Gastroesophageal sphincter (tissue), 4 donors: ENCODE data around the gene RFX6. TPM values are rescaled to one million over a fixed set of nuclear protein-coding genes. Genes with fewer than 3 reads are reported as not detected.

ENCODE experiments used
- ATAC-seq: fragments of 150-250 bp; one replicate; pipeline ENCODE4 v1.9.1; 2016; ENCODE audit warnings: mild to moderate bottlenecking, moderate library complexity
- H3K27ac ChIP-seq, 4 donors: fragments of 200-600 bp; sonication (generic) in 3 of 4; 1 replicate in 3 of 4; 2 replicates in 1 of 4; pipeline ENCODE4 v1.5.1; 2016 to 2019
- H3K27me3 ChIP-seq: fragments of 200-600 bp; sonication (generic); one replicate; pipeline ENCODE4 v1.5.1; 2019
- H3K36me3 ChIP-seq, 2 donors: fragments of 200-600 bp; sonication (generic); one replicate each; pipeline ENCODE4 v1.5.1; 2019; ENCODE audit warnings: control low read depth in 1 of 2
- H3K4me1 ChIP-seq, 3 donors: fragments of 200-600 bp; sonication (generic); 1 replicate in 2 of 3; 2 replicates in 1 of 3; pipeline ENCODE4 v1.5.1; 2016 to 2019; ENCODE audit warnings: control low read depth in 2 of 3
- H3K4me3 ChIP-seq, 2 donors: fragments of 200-600 bp; sonication (generic); one replicate each; pipeline ENCODE4 v1.5.1; 2019; ENCODE audit warnings: mild to moderate bottlenecking in 1 of 2, moderate library complexity in 1 of 2
- H3K9me3 ChIP-seq, 3 donors: fragments of 200-600 bp; sonication (generic); one replicate each; pipeline ENCODE4 v1.5.1; 2017 to 2019; ENCODE audit warnings: control low read depth in 2 of 3
- EP300 ChIP-seq: sonication (generic); formaldehyde crosslinking; IDR thresholded peaks from one replicate; pipeline ENCODE4 v1.6.1; 2017; ENCODE audit warnings: antibody characterized with exemption, mild to moderate bottlenecking
- POLR2A ChIP-seq, 2 donors: fragments of 450-650 bp; IDR thresholded peaks; one replicate each; pipeline ENCODE4 v1.6.1; 2017; ENCODE audit warnings: antibody characterized with exemption in 2 of 2, mild to moderate bottlenecking in 2 of 2, moderate library complexity in 1 of 2
- POLR2AphosphoS5 ChIP-seq: sonication (generic); formaldehyde crosslinking; IDR thresholded peaks from one replicate; pipeline ENCODE4 v1.6.1; 2017; ENCODE audit warnings: antibody characterized with exemption
- WGBS, 2 donors: methylation state at CpG; one replicate each; pipeline ENCODE4 v1.1.5; 2018; ENCODE audit warnings: low coverage in 1 of 2; 5-methylcytosine and 5-hydroxymethylcytosine counted together
- total RNA-seq, 4 donors: library from RNA; depleted of rRNA; stranded (reverse); fragments of >200 nt; gene quantifications; one replicate each; pipeline ENCODE4 v1.1.0, GENCODE V29; 2016
- TF ChIP-seq, protein P1 (sequence below), 4 experiments: fragments of 200-600 bp in 2 of 4; fragments of 450-650 bp in 2 of 4; sonication (generic) in 1 of 4; IDR thresholded peaks; one replicate each; pipeline ENCODE4 v1.5.1; 2017 to 2019; ENCODE audit warnings: antibody characterized with exemption in 4 of 4, mild to moderate bottlenecking in 2 of 4, moderate library complexity in 2 of 4

RFX6 gene
- total RNA-seq, 4 donors from 2014 or later: not detected

DNA sequence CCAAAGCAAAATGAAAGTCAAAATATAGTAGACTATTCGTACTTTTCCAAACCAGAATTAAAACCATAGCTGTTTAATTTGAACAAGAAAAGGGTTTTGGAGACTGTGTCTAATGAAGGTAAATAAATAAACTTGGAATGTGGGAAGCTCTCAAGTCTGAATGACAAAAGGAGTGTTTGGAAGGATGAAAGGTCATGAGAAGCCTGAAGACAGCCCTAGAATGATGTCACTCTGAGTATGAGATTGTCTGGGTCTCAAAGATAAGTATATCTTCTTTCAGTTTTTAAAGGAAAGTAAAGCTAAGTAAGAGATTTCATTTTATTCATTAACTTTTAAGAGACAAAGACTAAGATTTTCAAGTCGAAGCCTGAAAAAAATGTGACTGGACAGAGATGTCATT is 72.9 kb downstream of the RFX6 start:
- WGBS, 2 donors: 46 to 60% methylated on average over 2 of the region's 2 CpGs

DNA sequence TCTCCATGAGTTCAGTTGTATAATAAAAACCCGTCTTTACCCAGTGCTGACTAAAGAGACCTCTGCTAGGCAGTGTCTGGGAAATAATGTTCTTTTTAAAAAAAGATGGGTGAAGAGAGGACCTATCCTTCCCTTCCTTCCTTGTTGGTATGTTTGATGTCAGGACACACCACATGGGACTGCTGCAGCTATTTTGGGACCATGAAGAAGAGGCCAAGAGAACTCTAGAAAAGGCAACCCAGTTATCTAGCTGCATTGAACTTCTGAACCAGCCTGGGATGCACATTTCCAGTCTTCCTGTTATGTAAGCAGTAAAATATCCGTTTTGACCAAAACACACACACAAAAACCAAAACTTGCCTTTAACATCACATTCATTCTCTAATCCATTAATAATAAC is 77.3 kb downstream of the RFX6 start:
- no peak for TF ChIP-seq POLR2AphosphoS5
- no peak for TF ChIP-seq EP300
- TF ChIP-seq, protein P1, sequence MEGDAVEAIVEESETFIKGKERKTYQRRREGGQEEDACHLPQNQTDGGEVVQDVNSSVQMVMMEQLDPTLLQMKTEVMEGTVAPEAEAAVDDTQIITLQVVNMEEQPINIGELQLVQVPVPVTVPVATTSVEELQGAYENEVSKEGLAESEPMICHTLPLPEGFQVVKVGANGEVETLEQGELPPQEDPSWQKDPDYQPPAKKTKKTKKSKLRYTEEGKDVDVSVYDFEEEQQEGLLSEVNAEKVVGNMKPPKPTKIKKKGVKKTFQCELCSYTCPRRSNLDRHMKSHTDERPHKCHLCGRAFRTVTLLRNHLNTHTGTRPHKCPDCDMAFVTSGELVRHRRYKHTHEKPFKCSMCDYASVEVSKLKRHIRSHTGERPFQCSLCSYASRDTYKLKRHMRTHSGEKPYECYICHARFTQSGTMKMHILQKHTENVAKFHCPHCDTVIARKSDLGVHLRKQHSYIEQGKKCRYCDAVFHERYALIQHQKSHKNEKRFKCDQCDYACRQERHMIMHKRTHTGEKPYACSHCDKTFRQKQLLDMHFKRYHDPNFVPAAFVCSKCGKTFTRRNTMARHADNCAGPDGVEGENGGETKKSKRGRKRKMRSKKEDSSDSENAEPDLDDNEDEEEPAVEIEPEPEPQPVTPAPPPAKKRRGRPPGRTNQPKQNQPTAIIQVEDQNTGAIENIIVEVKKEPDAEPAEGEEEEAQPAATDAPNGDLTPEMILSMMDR (IDR thresholded peaks at IDR 0.05): no peak
- no peak for TF ChIP-seq POLR2A (IDR thresholded peaks at IDR 0.05)
- H3K9me3 ChIP-seq: no peaks in the 10 kb centered on the region
- H3K27ac ChIP-seq: no peak overlapping the region
- H3K27me3 ChIP-seq: no peaks in the 10 kb centered on the region
- WGBS, 2 donors: 19 to 35% methylated on average over 2 of the region's 2 CpGs
- no peaks in the 10 kb centered on the region for H3K36me3 ChIP-seq
- no peaks in the 10 kb centered on the region for H3K4me1 ChIP-seq
- no peak overlapping the region for H3K4me3 ChIP-seq
- no peak for ATAC-seq

More for the DNA sequence above, 72.9 kb downstream of the RFX6 start:
- TF ChIP-seq POLR2AphosphoS5 (no peak), EP300 (no peak), POLR2A (IDR thresholded peaks at IDR 0.05) (no peak)
- TF ChIP-seq, protein P1 (IDR thresholded peaks at IDR 0.05): no peak
- ATAC-seq: no peak
- Histone ChIP-seq H3K27ac (no peak overlapping the region), H3K4me1 (no peaks in the 10 kb centered on the region), H3K36me3 (no peaks in the 10 kb centered on the region), H3K4me3 (no peak overlapping the region), H3K9me3 (no peaks in the 10 kb centered on the region), H3K27me3 (no peaks in the 10 kb centered on the region)

DNA sequence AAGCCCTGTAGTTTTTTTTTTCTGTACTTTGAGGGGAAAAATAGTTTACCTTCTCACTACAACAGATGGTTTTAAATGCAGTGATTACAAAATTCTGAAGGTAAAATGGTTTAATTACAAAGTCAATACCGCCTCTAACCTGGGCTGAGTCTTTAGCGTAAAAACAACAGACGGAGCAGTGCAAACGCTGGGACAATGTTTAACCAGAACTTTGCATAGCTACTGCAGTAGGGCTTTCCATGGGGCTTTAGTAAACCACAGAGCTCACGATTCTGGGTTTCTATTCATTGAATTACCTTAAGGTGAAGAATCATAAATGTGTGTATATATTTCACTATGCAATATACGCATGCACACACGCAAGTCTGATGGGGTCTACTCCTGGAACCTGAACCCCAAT is 77.9 kb downstream of the RFX6 start:
- no peak for ATAC-seq
- Histone ChIP-seq H3K4me1 (no peaks in the 10 kb centered on the region), H3K27ac (no peak overlapping the region), H3K9me3 (no peaks in the 10 kb centered on the region), H3K27me3 (no peaks in the 10 kb centered on the region), H3K4me3 (no peak overlapping the region), H3K36me3 (no peaks in the 10 kb centered on the region)
- TF ChIP-seq EP300 (no peak), POLR2AphosphoS5 (no peak), POLR2A (IDR thresholded peaks at IDR 0.05) (no peak)
- TF ChIP-seq, protein P1 (IDR thresholded peaks at IDR 0.05): no peak
- WGBS, 2 donors: 57 to 70% methylated on average over 5 to 7 of the region's 7 CpGs

DNA sequence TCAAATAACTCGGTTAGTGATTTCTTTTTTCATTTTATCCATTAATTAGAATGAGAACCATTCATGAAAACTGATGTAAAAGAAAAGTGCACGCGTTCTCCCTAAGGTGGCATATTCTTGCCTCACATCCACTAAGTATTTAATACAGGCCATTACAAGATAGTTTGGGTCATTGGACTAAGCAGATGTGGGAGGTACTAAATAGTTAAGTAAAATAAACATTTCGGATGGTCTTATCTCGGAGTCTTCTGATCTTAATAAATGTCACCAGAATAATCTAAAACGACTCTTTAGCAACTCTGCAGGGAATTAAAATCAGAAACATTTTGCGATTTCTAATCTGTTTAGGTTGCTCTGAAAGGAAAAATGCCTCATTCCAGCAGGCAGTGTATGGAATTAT is 78.7 kb downstream of the RFX6 start:
- H3K4me1 ChIP-seq: no peaks in the 10 kb centered on the region
- no peaks in the 10 kb centered on the region for H3K27me3 ChIP-seq
- no peak overlapping the region for H3K4me3 ChIP-seq
- no peak for TF ChIP-seq POLR2AphosphoS5
- TF ChIP-seq, protein P1 (IDR thresholded peaks at IDR 0.05): no peak
- no peak for TF ChIP-seq POLR2A (IDR thresholded peaks at IDR 0.05)
- no peak for TF ChIP-seq EP300
- ATAC-seq: no peak
- WGBS, 2 donors: 25 to 39% methylated on average over 7 of the region's 7 CpGs
- H3K27ac ChIP-seq: no peak overlapping the region
- H3K36me3 ChIP-seq: no peaks in the 10 kb centered on the region
- no peaks in the 10 kb centered on the region for H3K9me3 ChIP-seq

DNA sequence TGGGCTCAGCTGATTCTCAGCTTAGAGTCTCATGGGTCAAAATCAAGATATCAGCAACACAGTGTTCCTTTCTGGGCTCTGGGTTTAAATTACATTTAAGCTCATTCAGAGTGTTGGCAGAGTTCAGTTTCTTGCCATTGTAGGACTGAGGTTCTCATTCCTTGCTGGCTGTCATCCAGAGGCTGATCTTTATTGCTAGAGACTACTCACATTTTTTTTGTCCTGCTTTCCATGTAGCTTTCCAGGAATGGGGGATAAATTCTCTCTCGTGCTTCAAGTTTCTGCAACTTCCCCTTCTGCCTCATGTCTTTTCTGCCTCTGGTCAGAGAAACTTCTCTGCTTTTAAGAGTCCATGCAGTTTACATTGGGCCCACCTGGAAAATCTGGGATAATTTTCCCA is 86.9 kb downstream of the RFX6 start:
- H3K4me1 ChIP-seq: no peaks in the 10 kb centered on the region
- H3K9me3 ChIP-seq: no peaks in the 10 kb centered on the region
- no peak for ATAC-seq
- H3K36me3 ChIP-seq: no peaks in the 10 kb centered on the region
- WGBS, 2 donors: 8% methylated on average over 1 of the region's 1 CpG; no CpG with 5 or more reads in 1 of the 2 donors
- no peak overlapping the region for H3K27ac ChIP-seq
- no peak overlapping the region for H3K4me3 ChIP-seq
- no peak for TF ChIP-seq POLR2AphosphoS5
- TF ChIP-seq, protein P1 (IDR thresholded peaks at IDR 0.05): no peak
- TF ChIP-seq EP300: no peak
- no peak for TF ChIP-seq POLR2A (IDR thresholded peaks at IDR 0.05)
- H3K27me3 ChIP-seq: no peaks in the 10 kb centered on the region
